Nucleus accumbens (tissue), 56 donors: ENCODE measurements around the gene DNMBP.
"Not testable (repeated sequence)": the region's sequence is repeated elsewhere in the genome, so short reads cannot be mapped to it uniquely, and the experiment has no call there.

Experiments
- DNase-seq, 56 donors: peaks; one replicate each; lab custom pipeline; 2025; lab: John Stamatoyannopoulos, UW

The DNMBP gene

GRCh38 chr10:99872367-99873162 is 137.2 kb downstream of the DNMBP start:
- no peak for DNase-seq

GRCh38 chr10:99870123-99870730 is 139.5 kb downstream of the DNMBP start:
- DNase-seq = no peak

GRCh38 chr10:99869581-99870122 is 140.1 kb downstream of the DNMBP start:
- DNase-seq = no peak

- DNase-seq = not testable (repeated sequence)
These were observed 142.5 kb downstream of the DNMBP start for GRCh38 chr10:99867250-99867649.

- not testable (repeated sequence) for DNase-seq
These were observed 146.1 kb downstream of the DNMBP start for GRCh38 chr10:99863535-99864240.

- DNase-seq = no peak
These were observed 149.3 kb downstream of the DNMBP start for GRCh38 chr10:99860466-99860865.

GRCh38 chr10:99859585-99859984 is 150.2 kb downstream of the DNMBP start:
- no peak for DNase-seq

- no peak for DNase-seq
These were observed 150.9 kb downstream of the DNMBP start for GRCh38 chr10:99858849-99859248.

- no peak for DNase-seq
These were observed 154.2 kb downstream of the DNMBP start for GRCh38 chr10:99855479-99856071.

GRCh38 chr10:99854860-99855259 is 154.9 kb downstream of the DNMBP start:
- DNase-seq = peak in 1 of 56 donors; percentile 7

GRCh38 chr10:99853655-99854054 is 156.1 kb downstream of the DNMBP start:
- no peak for DNase-seq

- DNase-seq = no peak
These were observed 157.1 kb downstream of the DNMBP start for GRCh38 chr10:99852481-99853213.

GRCh38 chr10:99851825-99852224 is 157.9 kb downstream of the DNMBP start:
- DNase-seq = no peak

GRCh38 chr10:99850767-99851340 is 158.9 kb downstream of the DNMBP start:
- no peak for DNase-seq

- DNase-seq = no peak
These were observed 159.6 kb downstream of the DNMBP start for GRCh38 chr10:99850021-99850766.

GRCh38 chr10:99849536-99849935 is 160.2 kb downstream of the DNMBP start:
- DNase-seq = no peak

- no peak for DNase-seq
These were observed 160.7 kb downstream of the DNMBP start for GRCh38 chr10:99849057-99849456.

GRCh38 chr10:99845837-99846382 is 163.8 kb downstream of the DNMBP start:
- DNase-seq = peak in 52 of 56 donors; percentile 3 to 85 (median 46)
